ENCODE data around the gene RADIL. TPM values are rescaled to one million over a fixed set of nuclear protein-coding genes. Genes with fewer than 3 reads are reported as not detected.
"Not testable (repeated sequence)": the region's sequence is repeated elsewhere in the genome, so short reads cannot be mapped to it uniquely, and the experiment has no call there.

The RADIL gene
- total and polyA plus RNA-seq, 2 donors (not counting 1 experiment from before 2014, with no cell fraction given), result not detected

- Mint-ChIP-seq H3K27ac (no peak overlapping the region), H3K4me3 (no peak overlapping the region), H3K9me3 (ENCODE audit: insufficient read depth) (no peaks in the 10 kb centered on the region), H3K4me1 (peaks cover 1% of the 10 kb centered on the region), H3K27me3 (no peaks in the 10 kb centered on the region)
- no peaks in the 10 kb centered on the region for H3K9me3 ChIP-seq (ENCODE audit: control extremely low read depth in 1 of 3, control insufficient read depth in 2 of 3, insufficient read depth in 1 of 3, low read length in 2 of 3)
- no peak overlapping the region for H3K27ac ChIP-seq (ENCODE audit: low read length in 2 of 2)
- no peak overlapping the region for H2AFZ ChIP-seq (ENCODE audit: insufficient read depth, low read depth, low read length, poor library complexity, severe bottlenecking)
- H3K9ac ChIP-seq (ENCODE audit: low read length), result no peak overlapping the region
- TF ChIP-seq EZH2 (IDR thresholded peaks at IDR 0.05; ENCODE audit: borderline replicate concordance, insufficient read depth, low read depth, low read length, poor library complexity, severe bottlenecking) (no peak), CTCF (IDR thresholded peaks at IDR 0.05) (no peak)
- H3K4me1 ChIP-seq (ENCODE audit: control insufficient read depth in 2 of 2, insufficient read depth in 2 of 2, low read length in 2 of 2), result no peaks in the 10 kb centered on the region
- H3K4me2 ChIP-seq (replicated peaks; ENCODE audit: low read depth, low read length, poor library complexity, severe bottlenecking), result no peak overlapping the region
- no peaks in the 10 kb centered on the region for H3K36me3 ChIP-seq (replicated peaks in 1 of 2; ENCODE audit: control extremely low read depth in 1 of 2, control insufficient read depth in 1 of 2, extremely low read depth in 1 of 2, insufficient read depth in 2 of 2, low read length in 1 of 2)
- DNase-seq (no peak), ATAC-seq (ENCODE audit: low read depth) (no peak)
- H3K79me2 ChIP-seq (ENCODE audit: control insufficient read depth, insufficient read depth, low read length), result no peaks in the 10 kb centered on the region
- CTCF ChIA-PET, result interaction anchor here (0.6 kb wide), 1 partner anchor 993 kb away, joined by 4 read pairs; no protein-coding TSS in a partner anchor
- H3K4me3 ChIP-seq (ENCODE audit: control extremely low read depth in 1 of 5, extremely low read depth in 1 of 5, insufficient read depth in 1 of 5, low read depth in 2 of 5, low read length in 4 of 5), result no peak overlapping the region
- no peaks in the 10 kb centered on the region for H3K27me3 ChIP-seq (replicated peaks in 1 of 4; ENCODE audit: control extremely low read depth in 1 of 4, control insufficient read depth in 3 of 4, insufficient read depth in 4 of 4, low read length in 3 of 4)
- POLR2A ChIA-PET, result no interaction called here
- no peaks in the 10 kb centered on the region for H4K20me1 ChIP-seq (ENCODE audit: control insufficient read depth, insufficient read depth, low read length, poor library complexity, severe bottlenecking)
- intact Hi-C loops (cut with micrococcal nuclease), result no loop called here
- 94% methylated on average over 41 of the region's 41 CpGs for WGBS (ENCODE audit: insufficient coverage)
Measured at GRCh38 chr7:4803397-4804241, 79.9 kb downstream of the RADIL start.

DNA sequence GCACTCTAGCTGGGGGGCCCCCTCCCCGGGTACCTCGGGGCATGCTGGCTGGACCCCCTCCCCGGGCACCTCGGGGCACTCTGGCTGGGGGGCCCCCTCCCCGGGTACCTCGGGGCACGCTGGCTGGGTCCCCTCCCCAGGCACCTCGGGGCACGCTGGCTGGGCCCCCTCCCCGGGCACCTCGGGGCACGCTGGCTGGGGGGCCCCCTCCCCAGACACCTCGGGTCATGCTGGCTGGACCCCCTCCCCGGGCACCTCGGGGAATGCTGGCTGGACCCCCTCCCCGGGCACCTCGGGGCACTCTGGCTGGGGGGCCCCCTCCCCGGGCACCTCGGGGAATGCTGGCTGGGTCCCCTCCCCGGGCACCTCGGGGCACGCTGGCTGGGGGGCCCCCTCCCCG is 80.9 kb downstream of the RADIL start:
- H3K27ac Mint-ChIP-seq; H3K36me3 ChIP-seq (replicated peaks in 1 of 2; ENCODE audit: control extremely low read depth in 1 of 2, control insufficient read depth in 1 of 2, extremely low read depth in 1 of 2, insufficient read depth in 2 of 2, low read length in 1 of 2); H3K9me3 ChIP-seq (ENCODE audit: control extremely low read depth in 1 of 3, control insufficient read depth in 2 of 3, insufficient read depth in 1 of 3, low read length in 2 of 3); H2AFZ ChIP-seq (ENCODE audit: insufficient read depth, low read depth, low read length, poor library complexity, severe bottlenecking); H3K79me2 ChIP-seq (ENCODE audit: control insufficient read depth, insufficient read depth, low read length); H3K4me3 Mint-ChIP-seq; H3K4me2 ChIP-seq (replicated peaks; ENCODE audit: low read depth, low read length, poor library complexity, severe bottlenecking); DNase-seq; POLR2A ChIA-PET; intact Hi-C loops (cut with micrococcal nuclease); H3K9me3 Mint-ChIP-seq (ENCODE audit: insufficient read depth); H3K27ac ChIP-seq (ENCODE audit: low read length in 2 of 2); H3K27me3 Mint-ChIP-seq; H4K20me1 ChIP-seq (ENCODE audit: control insufficient read depth, insufficient read depth, low read length, poor library complexity, severe bottlenecking); H3K4me1 ChIP-seq (ENCODE audit: control insufficient read depth in 2 of 2, insufficient read depth in 2 of 2, low read length in 2 of 2); H3K4me1 Mint-ChIP-seq; H3K4me3 ChIP-seq (ENCODE audit: control extremely low read depth in 1 of 5, extremely low read depth in 1 of 5, insufficient read depth in 1 of 5, low read depth in 2 of 5, low read length in 4 of 5); H3K9ac ChIP-seq (ENCODE audit: low read length); ATAC-seq (ENCODE audit: low read depth); H3K27me3 ChIP-seq (replicated peaks in 1 of 4; ENCODE audit: control extremely low read depth in 1 of 4, control insufficient read depth in 3 of 4, insufficient read depth in 4 of 4, low read length in 3 of 4): not testable (repeated sequence)
- CTCF ChIA-PET, result interaction anchor here (1.3 kb wide), 1 partner anchor 283 kb away, joined by 4 read pairs; no protein-coding TSS in a partner anchor
- 96% methylated on average over 23 of the region's 23 CpGs for WGBS (ENCODE audit: insufficient coverage)
